Measurements from ENCODE around the gene GRM1. TPM values are rescaled to one million over a fixed set of nuclear protein-coding genes. Genes with fewer than 3 reads are reported as not detected.

Gene GRM1
- total RNA-seq, 1 donor from 2014 or later = 0.05 TPM

- H3K36me3 ChIP-seq (ENCODE audit: insufficient read depth, low read length) = no peaks in the 10 kb centered on the region
- no peak overlapping the region for H3K4me3 ChIP-seq (ENCODE audit: insufficient read depth, low read depth, low read length)
- H3K9ac ChIP-seq (ENCODE audit: low read length) = no peak overlapping the region
- H3K27me3 ChIP-seq (ENCODE audit: insufficient read depth, low read length) = no peaks in the 10 kb centered on the region
- no peaks in the 10 kb centered on the region for H4K20me1 ChIP-seq (ENCODE audit: insufficient read depth, low read length)
- H3K9me3 Mint-ChIP-seq (ENCODE audit: unreplicated experiment) = no peaks in the 10 kb centered on the region
- H3K4me1 Mint-ChIP-seq (ENCODE audit: low read depth, unreplicated experiment) = no peaks in the 10 kb centered on the region
- H3K27ac ChIP-seq (ENCODE audit: low read depth, low read length) = no peak overlapping the region
- peaks cover 11% of the 10 kb centered on the region for H3K27me3 Mint-ChIP-seq (ENCODE audit: low read depth, unreplicated experiment)
- H3K27ac Mint-ChIP-seq (ENCODE audit: unreplicated experiment) = no peak overlapping the region
- no peak overlapping the region for H3K4me2 ChIP-seq (ENCODE audit: low read length)
- no peaks in the 10 kb centered on the region for H3K79me2 ChIP-seq (ENCODE audit: insufficient read depth, low read length)
- FAIRE-seq (no peak), DNase-seq (ENCODE audit: low read depth) (no peak)
- TF ChIP-seq CTCF (IDR thresholded peaks at IDR 0.05; ENCODE audit: insufficient read depth, low read depth, low read length) (no peak), EZH2 (IDR thresholded peaks at IDR 0.05; ENCODE audit: insufficient read depth, low read length) (no peak)
- no peak overlapping the region for H2AFZ ChIP-seq (ENCODE audit: low read depth, low read length)
- no peaks in the 10 kb centered on the region for H3K4me1 ChIP-seq (ENCODE audit: insufficient read depth, low read length)
- H3K36me3 Mint-ChIP-seq (ENCODE audit: low read depth, unreplicated experiment) = no peaks in the 10 kb centered on the region
- no peak overlapping the region for H3K4me3 Mint-ChIP-seq (ENCODE audit: unreplicated experiment)
- H3K9me3 ChIP-seq (ENCODE audit: insufficient read depth, low read depth, low read length) = no peaks in the 10 kb centered on the region
Measured at GRCh38 chr6:146422789-146423375, 394.0 kb downstream of the GRM1 start.

- Mint-ChIP-seq H3K4me1 (ENCODE audit: low read depth, unreplicated experiment) (no peaks in the 10 kb centered on the region), H3K9me3 (ENCODE audit: unreplicated experiment) (no peaks in the 10 kb centered on the region), H3K27ac (ENCODE audit: unreplicated experiment) (no peak overlapping the region), H3K4me3 (ENCODE audit: unreplicated experiment) (no peak overlapping the region), H3K36me3 (ENCODE audit: low read depth, unreplicated experiment) (no peaks in the 10 kb centered on the region), H3K27me3 (ENCODE audit: low read depth, unreplicated experiment) (peaks cover 11% of the 10 kb centered on the region)
- H3K27ac ChIP-seq (ENCODE audit: low read depth, low read length) = no peak overlapping the region
- H2AFZ ChIP-seq (ENCODE audit: low read depth, low read length) = no peak overlapping the region
- DNase-seq (ENCODE audit: low read depth) (no peak), FAIRE-seq (no peak)
- H3K27me3 ChIP-seq (ENCODE audit: insufficient read depth, low read length) = no peaks in the 10 kb centered on the region
- no peak overlapping the region for H3K4me2 ChIP-seq (ENCODE audit: low read length)
- no peak overlapping the region for H3K9ac ChIP-seq (ENCODE audit: low read length)
- no peaks in the 10 kb centered on the region for H3K4me1 ChIP-seq (ENCODE audit: insufficient read depth, low read length)
- no peaks in the 10 kb centered on the region for H3K9me3 ChIP-seq (ENCODE audit: insufficient read depth, low read depth, low read length)
- TF ChIP-seq EZH2 (IDR thresholded peaks at IDR 0.05; ENCODE audit: insufficient read depth, low read length) (no peak), CTCF (IDR thresholded peaks at IDR 0.05; ENCODE audit: insufficient read depth, low read depth, low read length) (no peak)
- no peak overlapping the region for H3K4me3 ChIP-seq (ENCODE audit: insufficient read depth, low read depth, low read length)
- no peaks in the 10 kb centered on the region for H3K36me3 ChIP-seq (ENCODE audit: insufficient read depth, low read length)
- no peaks in the 10 kb centered on the region for H4K20me1 ChIP-seq (ENCODE audit: insufficient read depth, low read length)
- no peaks in the 10 kb centered on the region for H3K79me2 ChIP-seq (ENCODE audit: insufficient read depth, low read length)
Measured at GRCh38 chr6:146423452-146423851, 394.6 kb downstream of the GRM1 start.

- no peaks in the 10 kb centered on the region for H3K4me1 ChIP-seq (ENCODE audit: insufficient read depth, low read length)
- TF ChIP-seq CTCF (IDR thresholded peaks at IDR 0.05; ENCODE audit: insufficient read depth, low read depth, low read length) = no peak
- TF ChIP-seq EZH2 (IDR thresholded peaks at IDR 0.05; ENCODE audit: insufficient read depth, low read length) = no peak
- Mint-ChIP-seq H3K4me1 (ENCODE audit: low read depth, unreplicated experiment) (no peaks in the 10 kb centered on the region), H3K36me3 (ENCODE audit: low read depth, unreplicated experiment) (no peaks in the 10 kb centered on the region), H3K9me3 (ENCODE audit: unreplicated experiment) (no peaks in the 10 kb centered on the region), H3K27me3 (ENCODE audit: low read depth, unreplicated experiment) (peaks cover 11% of the 10 kb centered on the region), H3K4me3 (ENCODE audit: unreplicated experiment) (no peak overlapping the region), H3K27ac (ENCODE audit: unreplicated experiment) (no peak overlapping the region)
- H3K4me3 ChIP-seq (ENCODE audit: insufficient read depth, low read depth, low read length) = no peak overlapping the region
- no peak for FAIRE-seq
- H3K79me2 ChIP-seq (ENCODE audit: insufficient read depth, low read length) = no peaks in the 10 kb centered on the region
- no peaks in the 10 kb centered on the region for H4K20me1 ChIP-seq (ENCODE audit: insufficient read depth, low read length)
- H3K9ac ChIP-seq (ENCODE audit: low read length) = no peak overlapping the region
- no peaks in the 10 kb centered on the region for H3K9me3 ChIP-seq (ENCODE audit: insufficient read depth, low read depth, low read length)
- H3K4me2 ChIP-seq (ENCODE audit: low read length) = no peak overlapping the region
- no peaks in the 10 kb centered on the region for H3K36me3 ChIP-seq (ENCODE audit: insufficient read depth, low read length)
- H3K27me3 ChIP-seq (ENCODE audit: insufficient read depth, low read length) = no peaks in the 10 kb centered on the region
- DNase-seq (ENCODE audit: low read depth) = no peak
- H2AFZ ChIP-seq (ENCODE audit: low read depth, low read length) = no peak overlapping the region
- no peak overlapping the region for H3K27ac ChIP-seq (ENCODE audit: low read depth, low read length)
Measured at GRCh38 chr6:146426516-146426915, 397.7 kb downstream of the GRM1 start.

All from astrocyte (in vitro differentiated cells and primary cell).